ENCODE data around the gene CFAP43. TPM values are rescaled to one million over a fixed set of nuclear protein-coding genes. Genes with fewer than 3 reads are reported as not detected.

Gene CFAP43
- total and polyA plus RNA-seq, 8 donors = under 0.01 to 2.0 (median 0.25) TPM; not detected in 3

DNA sequence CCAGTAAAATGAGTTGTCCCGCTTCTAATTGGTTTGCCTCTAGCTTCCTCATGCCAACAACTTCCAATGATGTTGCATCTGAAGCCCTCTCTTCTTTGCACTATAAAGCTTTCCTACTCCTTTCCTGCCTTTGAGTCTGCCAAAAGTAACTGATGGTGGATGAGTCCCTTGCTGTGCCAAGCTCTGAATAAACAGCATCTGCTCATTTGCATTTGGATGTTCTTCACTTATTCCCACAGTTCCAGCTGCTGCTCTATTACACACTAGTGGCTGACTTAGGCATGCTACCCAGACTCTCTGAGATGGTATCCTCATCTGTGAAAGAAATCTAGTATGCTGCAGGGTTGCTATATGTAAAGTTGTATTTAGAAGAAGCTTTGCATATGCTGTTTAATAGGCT, 85.3 kb downstream of the CFAP43 start:
- Histone ChIP-seq H3K36me3 (no peaks in the 10 kb centered on the region), H3K4me3 (no peak overlapping the region), H3K27ac (no peak overlapping the region), H3K4me1 (no peaks in the 10 kb centered on the region), H3K27me3 (no peaks in the 10 kb centered on the region), H3K9me3 (peaks cover 0 to 12% (median 8%) of the 10 kb centered on the region in 4 donors)
- intact Hi-C loops (cut with DNase I; ENCODE audit: low total_unique reads) = no loop called here
- TF ChIP-seq EP300 (IDR thresholded peaks at IDR 0.05) (no peak), POLR2A (IDR thresholded peaks at IDR 0.05) (no peak), POLR2AphosphoS5 (IDR thresholded peaks at IDR 0.05) (no peak)
- TF ChIP-seq, protein P1, sequence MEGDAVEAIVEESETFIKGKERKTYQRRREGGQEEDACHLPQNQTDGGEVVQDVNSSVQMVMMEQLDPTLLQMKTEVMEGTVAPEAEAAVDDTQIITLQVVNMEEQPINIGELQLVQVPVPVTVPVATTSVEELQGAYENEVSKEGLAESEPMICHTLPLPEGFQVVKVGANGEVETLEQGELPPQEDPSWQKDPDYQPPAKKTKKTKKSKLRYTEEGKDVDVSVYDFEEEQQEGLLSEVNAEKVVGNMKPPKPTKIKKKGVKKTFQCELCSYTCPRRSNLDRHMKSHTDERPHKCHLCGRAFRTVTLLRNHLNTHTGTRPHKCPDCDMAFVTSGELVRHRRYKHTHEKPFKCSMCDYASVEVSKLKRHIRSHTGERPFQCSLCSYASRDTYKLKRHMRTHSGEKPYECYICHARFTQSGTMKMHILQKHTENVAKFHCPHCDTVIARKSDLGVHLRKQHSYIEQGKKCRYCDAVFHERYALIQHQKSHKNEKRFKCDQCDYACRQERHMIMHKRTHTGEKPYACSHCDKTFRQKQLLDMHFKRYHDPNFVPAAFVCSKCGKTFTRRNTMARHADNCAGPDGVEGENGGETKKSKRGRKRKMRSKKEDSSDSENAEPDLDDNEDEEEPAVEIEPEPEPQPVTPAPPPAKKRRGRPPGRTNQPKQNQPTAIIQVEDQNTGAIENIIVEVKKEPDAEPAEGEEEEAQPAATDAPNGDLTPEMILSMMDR (IDR thresholded peaks at IDR 0.05) = no peak
- DNase-seq = no peak
- 72 to 100% (median 93%) methylated on average over 1 of the region's 1 CpG for WGBS, 5 donors

DNA sequence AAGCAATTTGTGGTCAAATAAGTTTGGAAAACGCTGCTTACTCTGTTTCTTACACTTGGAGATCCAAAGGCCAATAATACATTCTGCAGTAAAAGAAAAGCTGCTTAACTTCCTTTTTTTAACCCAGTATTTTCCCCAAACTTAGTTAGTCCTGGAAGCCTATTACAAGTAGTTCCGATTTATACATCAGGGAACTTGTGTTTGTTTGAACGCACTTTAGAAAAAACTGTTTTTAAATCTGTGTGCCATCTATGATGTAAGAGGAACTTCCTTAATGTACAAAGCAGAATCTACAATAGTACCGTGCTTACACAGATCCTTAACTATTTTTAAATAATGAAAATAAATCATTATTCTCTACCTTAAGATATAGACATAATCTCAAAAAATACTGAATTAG, 87.2 kb downstream of the CFAP43 start:
- TF ChIP-seq POLR2A (IDR thresholded peaks at IDR 0.05) (no peak), POLR2AphosphoS5 (IDR thresholded peaks at IDR 0.05) (no peak), EP300 (IDR thresholded peaks at IDR 0.05) (no peak)
- TF ChIP-seq, protein P1 (IDR thresholded peaks at IDR 0.05) = no peak

DNA sequence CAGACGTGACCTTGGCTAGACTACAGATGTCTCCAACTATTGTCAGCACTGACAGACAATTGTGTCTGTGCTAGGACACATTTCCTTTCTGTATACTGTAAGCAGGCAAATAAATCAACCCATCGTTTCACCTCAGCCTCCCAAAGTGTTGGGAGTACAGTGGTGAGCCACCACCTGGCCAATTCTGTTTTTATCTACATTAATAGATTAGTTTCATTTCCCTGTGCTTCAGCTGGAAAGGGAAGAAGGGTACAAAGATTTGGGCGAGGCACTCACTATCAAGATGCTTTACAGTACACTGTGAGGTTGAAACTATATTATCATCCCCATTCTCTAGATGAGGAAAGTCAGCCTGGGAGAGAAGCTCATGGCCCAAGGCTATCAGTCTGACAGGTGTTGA, 88.3 kb downstream of the CFAP43 start:
- no peak for DNase-seq
- Histone ChIP-seq H3K27me3 (peaks cover 0 to 3% (median 0%) of the 10 kb centered on the region in 3 donors), H3K36me3 (no peaks in the 10 kb centered on the region), H3K4me3 (no peak overlapping the region), H3K27ac (no peak overlapping the region), H3K9me3 (no peaks in the 10 kb centered on the region), H3K4me1 (no peaks in the 10 kb centered on the region)
- intact Hi-C loops (cut with DNase I; ENCODE audit: low total_unique reads) = no loop called here
- TF ChIP-seq, protein P1 (IDR thresholded peaks at IDR 0.05) = no peak
- TF ChIP-seq EP300 (IDR thresholded peaks at IDR 0.05) = no peak
- TF ChIP-seq POLR2AphosphoS5 (IDR thresholded peaks at IDR 0.05) = no peak
- no peak for TF ChIP-seq POLR2A (IDR thresholded peaks at IDR 0.05)
- 54 to 69% (median 64%) methylated on average over 3 of the region's 3 CpGs for WGBS, 5 donors

More for the DNA sequence above, 87.2 kb downstream of the CFAP43 start:
- Histone ChIP-seq H3K27me3 (peaks cover 0 to 3% (median 0%) of the 10 kb centered on the region in 3 donors), H3K36me3 (no peaks in the 10 kb centered on the region), H3K4me1 (no peaks in the 10 kb centered on the region), H3K4me3 (no peak overlapping the region), H3K27ac (no peak overlapping the region), H3K9me3 (no peaks in the 10 kb centered on the region)
- DNase-seq = no peak
- intact Hi-C loops (cut with DNase I; ENCODE audit: low total_unique reads) = no loop called here
- 55 to 72% (median 60%) methylated on average over 4 of the region's 4 CpGs for WGBS, 5 donors

DNA sequence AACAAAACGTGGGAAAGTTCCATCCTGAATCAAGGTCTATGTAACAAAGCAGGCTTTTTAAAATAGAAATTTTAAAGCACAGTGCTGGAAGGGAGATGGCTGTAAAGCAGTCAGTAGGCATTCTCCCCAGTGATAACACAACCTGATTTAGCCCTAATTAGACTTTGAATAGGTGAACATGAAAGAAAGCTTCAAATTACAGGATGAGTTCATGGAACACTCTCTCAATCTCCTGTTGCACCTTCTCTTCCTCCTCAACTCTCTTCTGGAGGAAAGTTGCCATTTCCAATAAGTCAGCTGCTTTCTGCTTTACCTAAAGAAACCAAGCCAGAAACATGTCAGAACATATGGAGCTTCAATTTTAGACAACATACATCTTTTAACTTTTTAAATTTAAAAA, 90.1 kb downstream of the CFAP43 start:
- DNase-seq = no peak
- no peak overlapping the region for H3K27ac ChIP-seq

More for the DNA sequence above, 90.1 kb downstream of the CFAP43 start:
- H3K36me3 ChIP-seq = no peaks in the 10 kb centered on the region
- no peaks in the 10 kb centered on the region for H3K4me1 ChIP-seq
- H3K27me3 ChIP-seq = peaks cover 0 to 3% (median 0%) of the 10 kb centered on the region in 3 donors
- TF ChIP-seq POLR2AphosphoS5 (IDR thresholded peaks at IDR 0.05) (no peak), POLR2A (IDR thresholded peaks at IDR 0.05) (no peak), EP300 (IDR thresholded peaks at IDR 0.05) (no peak)
- TF ChIP-seq, protein P1 (IDR thresholded peaks at IDR 0.05) = no peak
- no peaks in the 10 kb centered on the region for H3K9me3 ChIP-seq
- intact Hi-C loops (cut with DNase I; ENCODE audit: low total_unique reads) = no loop called here
- WGBS, 5 donors = 17 to 42% (median 31%) methylated on average over 1 of the region's 1 CpG
- H3K4me3 ChIP-seq = no peak overlapping the region
